ENCODE measurements around the gene THADA.

DNA sequence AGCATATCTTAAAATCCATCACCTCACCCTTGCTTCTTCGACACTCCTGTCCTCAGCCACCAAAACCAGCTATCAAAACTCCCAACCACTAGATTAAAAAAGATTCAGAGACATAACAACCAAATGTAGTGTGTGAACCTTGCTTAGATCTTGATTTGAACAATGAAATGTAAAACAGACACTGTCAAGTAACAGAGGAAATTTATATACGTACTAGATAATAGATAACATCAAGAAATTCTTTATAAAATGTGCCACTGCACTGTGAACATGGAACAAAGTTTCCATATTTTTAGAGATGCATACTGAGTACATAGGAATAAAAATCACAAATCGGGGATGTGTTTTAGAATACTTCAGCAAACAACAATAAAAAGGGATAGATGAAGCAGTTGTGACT lies 86.0 kb downstream of the THADA start:
- TF ChIP-seq, protein P1, sequence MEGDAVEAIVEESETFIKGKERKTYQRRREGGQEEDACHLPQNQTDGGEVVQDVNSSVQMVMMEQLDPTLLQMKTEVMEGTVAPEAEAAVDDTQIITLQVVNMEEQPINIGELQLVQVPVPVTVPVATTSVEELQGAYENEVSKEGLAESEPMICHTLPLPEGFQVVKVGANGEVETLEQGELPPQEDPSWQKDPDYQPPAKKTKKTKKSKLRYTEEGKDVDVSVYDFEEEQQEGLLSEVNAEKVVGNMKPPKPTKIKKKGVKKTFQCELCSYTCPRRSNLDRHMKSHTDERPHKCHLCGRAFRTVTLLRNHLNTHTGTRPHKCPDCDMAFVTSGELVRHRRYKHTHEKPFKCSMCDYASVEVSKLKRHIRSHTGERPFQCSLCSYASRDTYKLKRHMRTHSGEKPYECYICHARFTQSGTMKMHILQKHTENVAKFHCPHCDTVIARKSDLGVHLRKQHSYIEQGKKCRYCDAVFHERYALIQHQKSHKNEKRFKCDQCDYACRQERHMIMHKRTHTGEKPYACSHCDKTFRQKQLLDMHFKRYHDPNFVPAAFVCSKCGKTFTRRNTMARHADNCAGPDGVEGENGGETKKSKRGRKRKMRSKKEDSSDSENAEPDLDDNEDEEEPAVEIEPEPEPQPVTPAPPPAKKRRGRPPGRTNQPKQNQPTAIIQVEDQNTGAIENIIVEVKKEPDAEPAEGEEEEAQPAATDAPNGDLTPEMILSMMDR (optimal IDR thresholded peaks at IDR 0.05 in 1 of 3, IDR thresholded peaks at IDR 0.05 in 1 of 3, conservative IDR thresholded peaks at IDR 0.05 in 1 of 3; ENCODE audit: extremely low read depth in 1 of 3, insufficient read depth in 2 of 3, low read length in 3 of 3) = no peak
- TF ChIP-seq EZH2 (IDR thresholded peaks at IDR 0.05; ENCODE audit: low read length) = no peak

All from keratinocyte (primary cell).